HEK293 (cell line): ENCODE measurements around the gene TNNT3.

Source experiments
- CTCF ChIA-PET: fragments of 350-600 bp; formaldehyde crosslinking; extraction: SDS; loops from one replicate; lab custom pipeline; 2021; ENCODE audit warnings: antibody characterized with exemption; lab: Yijun Ruan, JAX
- POLR2A ChIA-PET: fragments of 300-600 bp; formaldehyde crosslinking; extraction: SDS; loops from one replicate; lab custom pipeline; 2020; ENCODE audit warnings: antibody characterized with exemption, inconsistent platforms; lab: Yijun Ruan, JAX
- H3K27ac ChIP-seq: fragments of 200-500 bp; sonication (Bioruptor generic); 2 replicates; pipeline ENCODE4 v1.5.1; 2014; ENCODE audit warnings: low read depth, low read length, control low read depth, inconsistent platforms; ENCODE audit errors: extremely low read depth
- H3K36me3 ChIP-seq, 2 experiments: fragments of 200-500 bp in 1 of 2; sonication (Bioruptor generic) in 1 of 2; 1 replicate in 1 of 2; 2 replicates in 1 of 2; pipeline ENCODE4 v1.5.1; 2014 to 2017; ENCODE audit warnings: inconsistent platforms in 2 of 2, low read length in 2 of 2; ENCODE audit not compliant: control insufficient read depth in 2 of 2, insufficient read depth in 1 of 2
- H3K4me1 ChIP-seq: fragments of 200-500 bp; sonication (Bioruptor generic); 2 replicates; pipeline ENCODE4 v1.5.1; 2014; ENCODE audit warnings: mild to moderate bottlenecking, low read length, inconsistent platforms; ENCODE audit not compliant: control insufficient read depth, insufficient read depth
- H3K4me3 ChIP-seq: 2 replicates; pipeline ENCODE4 v1.5.1; 2011; ENCODE audit warnings: low read depth, mild to moderate bottlenecking, control low read depth, low read length, moderate library complexity
- H3K9me3 ChIP-seq: fragments of 200-500 bp; sonication (Bioruptor generic); 2 replicates; pipeline ENCODE4 v1.5.1; 2014; ENCODE audit warnings: low read depth, low read length, inconsistent platforms; ENCODE audit not compliant: control insufficient read depth, insufficient read depth
- GLIS1 ChIP-seq: fragments of 450-650 bp; formaldehyde crosslinking; IDR thresholded peaks from 2 replicates; pipeline ENCODE4 v1.5.1; 2016; ENCODE audit warnings: missing biosample characterization, missing genetic modification characterization
- GLIS2 ChIP-seq: fragments of 450-650 bp; formaldehyde crosslinking; IDR thresholded peaks from 2 replicates; pipeline ENCODE4 v1.5.1; 2016; ENCODE audit warnings: missing biosample characterization, missing genetic modification characterization
- KLF16 ChIP-seq: fragments of 450-650 bp; formaldehyde crosslinking; IDR thresholded peaks from 2 replicates; pipeline ENCODE4 v1.5.1; 2017; ENCODE audit warnings: missing biosample characterization, missing genetic modification characterization
- KLF9 ChIP-seq: fragments of 450-650 bp; formaldehyde crosslinking; IDR thresholded peaks from 2 replicates; pipeline ENCODE4 v1.5.1; 2016; ENCODE audit warnings: missing biosample characterization, missing genetic modification characterization, low read depth
- MEIS1 ChIP-seq: sonication (generic); formaldehyde crosslinking; IDR thresholded peaks from 2 replicates; pipeline ENCODE4 v1.8.1; 2022; ENCODE audit warnings: missing genetic modification reagents, mild to moderate bottlenecking, borderline replicate concordance
- SP2 ChIP-seq: fragments of 450-650 bp; formaldehyde crosslinking; IDR thresholded peaks from 2 replicates; pipeline ENCODE4 v1.5.1; 2016; ENCODE audit warnings: missing biosample characterization, missing genetic modification characterization
- ZNF121 ChIP-seq: fragments of 450-650 bp; formaldehyde crosslinking; IDR thresholded peaks from 2 replicates; pipeline ENCODE4 v1.5.1; 2016; ENCODE audit warnings: missing biosample characterization, missing genetic modification characterization
- ZNF132 ChIP-seq: fragments of 450-650 bp; formaldehyde crosslinking; IDR thresholded peaks from 2 replicates; pipeline ENCODE4 v1.5.1; 2017; ENCODE audit warnings: missing biosample characterization, missing genetic modification characterization, borderline replicate concordance
- ZNF138 ChIP-seq: fragments of 450-650 bp; formaldehyde crosslinking; IDR thresholded peaks from 2 replicates; pipeline ENCODE4 v1.5.1; 2016; ENCODE audit warnings: missing biosample characterization, missing genetic modification characterization, borderline replicate concordance
- ZNF266 ChIP-seq: fragments of 450-650 bp; formaldehyde crosslinking; IDR thresholded peaks from 2 replicates; pipeline ENCODE4 v1.5.1; 2016; ENCODE audit warnings: missing biosample characterization, missing genetic modification characterization, low read depth
- ZNF37A ChIP-seq: fragments of 450-650 bp; IDR thresholded peaks from 2 replicates; pipeline ENCODE4 v1.5.1; 2018; ENCODE audit warnings: missing biosample characterization, missing genetic modification characterization
- ZNF473 ChIP-seq: fragments of 450-650 bp; formaldehyde crosslinking; IDR thresholded peaks from 2 replicates; pipeline ENCODE4 v1.5.1; 2017; ENCODE audit warnings: missing biosample characterization, missing genetic modification characterization
- ZNF514 ChIP-seq: fragments of 450-650 bp; formaldehyde crosslinking; IDR thresholded peaks from 2 replicates; pipeline ENCODE4 v1.5.1; 2016; ENCODE audit warnings: missing biosample characterization, missing genetic modification characterization
- ZNF585B ChIP-seq: fragments of 450-650 bp; formaldehyde crosslinking; IDR thresholded peaks from 2 replicates; pipeline ENCODE4 v1.5.1; 2016; ENCODE audit warnings: missing biosample characterization, missing genetic modification characterization
- ZNF677 ChIP-seq: fragments of 450-650 bp; IDR thresholded peaks from 2 replicates; pipeline ENCODE4 v1.5.0; 2018; ENCODE audit warnings: missing biosample characterization, mild to moderate bottlenecking, missing genetic modification characterization, moderate library complexity
- ZNF707 ChIP-seq: fragments of 450-650 bp; formaldehyde crosslinking; IDR thresholded peaks from 2 replicates; pipeline ENCODE4 v1.5.1; 2016; ENCODE audit warnings: missing biosample characterization, missing genetic modification characterization
- ZNF76 ChIP-seq: fragments of 450-650 bp; formaldehyde crosslinking; IDR thresholded peaks from 2 replicates; pipeline ENCODE4; 2016; ENCODE audit warnings: low read depth, missing biosample characterization, missing genetic modification characterization, borderline replicate concordance
- ZNF843 ChIP-seq: fragments of 450-650 bp; formaldehyde crosslinking; IDR thresholded peaks from 2 replicates; pipeline ENCODE4 v1.5.1; 2016; ENCODE audit warnings: missing biosample characterization, missing genetic modification characterization
- ZXDB ChIP-seq: fragments of 450-650 bp; formaldehyde crosslinking; IDR thresholded peaks from 2 replicates; pipeline ENCODE4 v1.5.1; 2016; ENCODE audit warnings: missing biosample characterization, missing genetic modification characterization
- TF ChIP-seq, protein P1 (sequence below): fragments of 450-650 bp; formaldehyde crosslinking; IDR thresholded peaks from 2 replicates; pipeline ENCODE4 v1.5.1; 2017; ENCODE audit warnings: missing biosample characterization, missing genetic modification characterization
- TF ChIP-seq, protein P2 (sequence below): fragments of 450-650 bp; IDR thresholded peaks from 2 replicates; pipeline ENCODE4 v1.5.1; 2018; ENCODE audit warnings: missing biosample characterization, missing genetic modification characterization
- TF ChIP-seq, protein P3 (sequence below): IDR thresholded peaks from 2 replicates; pipeline ENCODE4 v1.6.1; 2011; ENCODE audit warnings: mild to moderate bottlenecking, low read depth, low read length, borderline replicate concordance
- TF ChIP-seq, protein P4 (sequence below): fragments of 450-650 bp; formaldehyde crosslinking; IDR thresholded peaks from 2 replicates; pipeline ENCODE4 v1.5.1; 2017; ENCODE audit warnings: missing biosample characterization, missing genetic modification characterization

Gene TNNT3

DNA sequence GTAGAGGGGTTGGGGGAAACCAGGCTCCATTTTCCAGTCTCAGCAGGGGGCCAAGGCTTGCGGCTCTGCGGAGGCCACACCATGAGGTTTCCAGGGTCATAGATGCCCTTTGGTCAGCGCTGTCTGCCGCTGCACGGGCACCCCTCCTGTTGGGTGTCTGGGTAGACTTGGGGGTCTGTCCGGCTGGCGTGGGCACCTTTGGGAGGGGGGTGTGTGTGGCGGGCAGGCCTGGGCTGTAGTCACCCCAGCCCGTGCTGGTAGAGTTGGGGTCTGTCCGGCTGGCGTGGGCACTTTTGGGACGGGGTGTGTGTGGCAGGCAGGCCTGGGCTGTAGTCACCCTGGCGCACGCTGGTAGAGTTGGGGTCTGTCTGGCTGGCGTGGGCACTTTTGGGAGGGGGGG lies 48.0 kb upstream of the TNNT3 start:
- POLR2A ChIA-PET, result no interaction called here
- CTCF ChIA-PET, result no interaction called here

DNA sequence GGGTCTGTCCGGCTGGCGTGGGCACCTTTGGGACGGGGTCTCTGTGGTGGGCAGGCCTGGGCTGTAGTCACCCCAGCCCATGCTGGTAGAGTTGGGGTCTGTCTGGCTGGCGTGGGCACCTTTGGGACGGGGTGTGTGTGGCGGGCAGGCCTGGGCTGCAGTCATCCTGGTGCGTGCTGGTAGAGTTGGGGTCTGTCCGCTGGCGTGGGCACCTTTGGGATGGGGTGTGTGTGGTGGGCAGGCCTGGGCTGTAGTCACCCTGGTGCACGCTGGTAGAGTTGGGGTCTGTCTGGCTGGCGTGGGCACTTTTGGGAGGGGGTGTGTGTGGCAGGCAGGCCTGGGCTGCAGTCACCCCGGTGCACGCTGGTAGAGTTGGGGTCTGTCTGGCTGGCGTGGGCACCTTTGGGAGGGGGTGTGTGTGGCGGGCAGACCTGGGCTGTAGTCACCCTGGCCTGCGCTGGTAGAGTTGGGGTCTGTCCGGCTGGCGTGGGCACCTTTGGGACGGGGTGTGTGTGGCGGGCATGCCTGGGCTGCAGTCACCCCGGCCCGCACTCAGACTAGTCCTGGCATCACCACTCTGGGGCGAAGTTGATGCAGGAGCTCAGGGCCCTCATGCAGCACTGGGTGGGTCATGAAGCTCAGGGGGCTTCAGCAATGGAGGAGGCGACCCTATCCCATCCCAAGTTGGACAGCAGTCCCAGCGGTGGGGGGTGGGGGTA lies 47.1 kb upstream of the TNNT3 start:
- H3K4me3 ChIP-seq, result no peak overlapping the region
- TF ChIP-seq MEIS1 (CRISPR knock-in tag) (no peak), ZNF132 (no peak), ZNF677 (tag by site-specific recombination) (no peak), KLF9 (tag by site-specific recombination) (no peak), KLF16 (tag by site-specific recombination) (no peak), ZNF585B (tag by site-specific recombination) (no peak), ZNF76 (tag by site-specific recombination) (no peak), ZNF138 (tag by site-specific recombination) (no peak), ZXDB (tag by site-specific recombination) (no peak), ZNF514 (tag by site-specific recombination) (no peak), ZNF37A (tag by site-specific recombination) (no peak), ZNF473 (no peak)
- TF ChIP-seq, protein P1, sequence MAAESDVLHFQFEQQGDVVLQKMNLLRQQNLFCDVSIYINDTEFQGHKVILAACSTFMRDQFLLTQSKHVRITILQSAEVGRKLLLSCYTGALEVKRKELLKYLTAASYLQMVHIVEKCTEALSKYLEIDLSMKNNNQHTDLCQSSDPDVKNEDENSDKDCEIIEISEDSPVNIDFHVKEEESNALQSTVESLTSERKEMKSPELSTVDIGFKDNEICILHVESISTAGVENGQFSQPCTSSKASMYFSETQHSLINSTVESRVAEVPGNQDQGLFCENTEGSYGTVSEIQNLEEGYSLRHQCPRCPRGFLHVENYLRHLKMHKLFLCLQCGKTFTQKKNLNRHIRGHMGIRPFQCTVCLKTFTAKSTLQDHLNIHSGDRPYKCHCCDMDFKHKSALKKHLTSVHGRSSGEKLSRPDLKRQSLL (tag by site-specific recombination), result no peak
- TF ChIP-seq, protein P2, sequence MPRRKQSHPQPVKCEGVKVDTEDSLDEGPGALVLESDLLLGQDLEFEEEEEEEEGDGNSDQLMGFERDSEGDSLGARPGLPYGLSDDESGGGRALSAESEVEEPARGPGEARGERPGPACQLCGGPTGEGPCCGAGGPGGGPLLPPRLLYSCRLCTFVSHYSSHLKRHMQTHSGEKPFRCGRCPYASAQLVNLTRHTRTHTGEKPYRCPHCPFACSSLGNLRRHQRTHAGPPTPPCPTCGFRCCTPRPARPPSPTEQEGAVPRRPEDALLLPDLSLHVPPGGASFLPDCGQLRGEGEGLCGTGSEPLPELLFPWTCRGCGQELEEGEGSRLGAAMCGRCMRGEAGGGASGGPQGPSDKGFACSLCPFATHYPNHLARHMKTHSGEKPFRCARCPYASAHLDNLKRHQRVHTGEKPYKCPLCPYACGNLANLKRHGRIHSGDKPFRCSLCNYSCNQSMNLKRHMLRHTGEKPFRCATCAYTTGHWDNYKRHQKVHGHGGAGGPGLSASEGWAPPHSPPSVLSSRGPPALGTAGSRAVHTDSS (tag by site-specific recombination), result no peak
- H3K9me3 ChIP-seq, result no peaks in the 10 kb centered on the region
- H3K36me3 ChIP-seq, result no peaks in the 10 kb centered on the region
- ChIA-PET CTCF (no interaction called here), POLR2A (no interaction called here)
- H3K27ac ChIP-seq, result no peak overlapping the region
- no peaks in the 10 kb centered on the region for H3K4me1 ChIP-seq

More for the DNA sequence above, 48.0 kb upstream of the TNNT3 start:
- Histone ChIP-seq H3K36me3 (no peaks in the 10 kb centered on the region), H3K4me1 (no peaks in the 10 kb centered on the region), H3K9me3 (no peaks in the 10 kb centered on the region), H3K27ac (no peak overlapping the region), H3K4me3 (no peak overlapping the region)
- TF ChIP-seq GLIS2 (tag by site-specific recombination), result 0 out of 2 replicates have a peak, but pooled peaks have one; percentile 2
- TF ChIP-seq ZNF121 (tag by site-specific recombination), result no peak
- TF ChIP-seq, protein P1 (tag by site-specific recombination), result no peak

DNA sequence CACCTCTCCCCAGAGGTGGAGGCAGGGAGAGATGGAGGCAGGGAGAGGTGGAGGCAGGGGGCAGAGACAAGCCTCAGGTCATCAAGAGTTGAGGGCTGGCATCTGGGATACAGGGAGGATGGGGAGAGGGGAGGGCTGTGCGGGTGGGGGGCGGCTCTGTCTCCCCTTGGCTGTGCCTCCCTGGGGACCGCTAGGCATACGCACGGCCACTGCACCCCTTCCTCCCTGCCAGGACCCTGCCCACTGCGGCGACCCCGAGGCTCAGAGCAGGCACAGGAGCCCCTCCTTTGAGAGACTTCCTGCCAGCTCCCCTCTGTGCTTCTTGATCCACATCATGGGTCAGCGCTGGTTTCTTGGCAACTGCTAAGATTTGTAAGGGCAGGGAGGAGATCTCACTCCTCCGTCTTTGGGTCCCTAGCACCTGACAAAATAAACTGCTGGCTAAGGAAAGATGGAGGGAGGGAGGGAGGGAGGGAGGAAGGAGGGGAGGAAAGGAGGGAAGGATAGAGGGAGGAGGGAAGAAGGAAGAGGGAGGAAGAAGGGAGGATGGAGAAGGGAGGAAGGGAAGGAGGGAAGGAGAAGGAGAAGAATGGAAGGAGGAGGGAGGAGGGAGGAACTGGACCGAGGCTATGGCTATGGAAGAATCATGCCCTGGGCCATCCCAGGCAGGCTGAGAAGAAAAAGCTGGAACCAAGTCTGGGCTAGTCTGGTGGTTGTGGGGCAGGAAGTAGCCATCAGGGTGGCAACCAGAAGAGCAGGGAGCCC lies 46.3 kb upstream of the TNNT3 start:
- Histone ChIP-seq H3K4me3 (no peak overlapping the region), H3K9me3 (no peaks in the 10 kb centered on the region), H3K36me3 (no peaks in the 10 kb centered on the region), H3K27ac (no peak overlapping the region), H3K4me1 (no peaks in the 10 kb centered on the region)
- CTCF ChIA-PET, result no interaction called here
- POLR2A ChIA-PET, result no interaction called here
- TF ChIP-seq, protein P3, sequence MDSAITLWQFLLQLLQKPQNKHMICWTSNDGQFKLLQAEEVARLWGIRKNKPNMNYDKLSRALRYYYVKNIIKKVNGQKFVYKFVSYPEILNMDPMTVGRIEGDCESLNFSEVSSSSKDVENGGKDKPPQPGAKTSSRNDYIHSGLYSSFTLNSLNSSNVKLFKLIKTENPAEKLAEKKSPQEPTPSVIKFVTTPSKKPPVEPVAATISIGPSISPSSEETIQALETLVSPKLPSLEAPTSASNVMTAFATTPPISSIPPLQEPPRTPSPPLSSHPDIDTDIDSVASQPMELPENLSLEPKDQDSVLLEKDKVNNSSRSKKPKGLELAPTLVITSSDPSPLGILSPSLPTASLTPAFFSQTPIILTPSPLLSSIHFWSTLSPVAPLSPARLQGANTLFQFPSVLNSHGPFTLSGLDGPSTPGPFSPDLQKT, result no peak
- TF ChIP-seq ZNF707 (no peak), ZNF266 (tag by site-specific recombination) (no peak), GLIS1 (tag by site-specific recombination) (no peak), SP2 (tag by site-specific recombination) (0 out of 2 replicates have a peak, but pooled peaks have one; percentile 10), ZNF843 (tag by site-specific recombination) (no peak)
- TF ChIP-seq, protein P4, sequence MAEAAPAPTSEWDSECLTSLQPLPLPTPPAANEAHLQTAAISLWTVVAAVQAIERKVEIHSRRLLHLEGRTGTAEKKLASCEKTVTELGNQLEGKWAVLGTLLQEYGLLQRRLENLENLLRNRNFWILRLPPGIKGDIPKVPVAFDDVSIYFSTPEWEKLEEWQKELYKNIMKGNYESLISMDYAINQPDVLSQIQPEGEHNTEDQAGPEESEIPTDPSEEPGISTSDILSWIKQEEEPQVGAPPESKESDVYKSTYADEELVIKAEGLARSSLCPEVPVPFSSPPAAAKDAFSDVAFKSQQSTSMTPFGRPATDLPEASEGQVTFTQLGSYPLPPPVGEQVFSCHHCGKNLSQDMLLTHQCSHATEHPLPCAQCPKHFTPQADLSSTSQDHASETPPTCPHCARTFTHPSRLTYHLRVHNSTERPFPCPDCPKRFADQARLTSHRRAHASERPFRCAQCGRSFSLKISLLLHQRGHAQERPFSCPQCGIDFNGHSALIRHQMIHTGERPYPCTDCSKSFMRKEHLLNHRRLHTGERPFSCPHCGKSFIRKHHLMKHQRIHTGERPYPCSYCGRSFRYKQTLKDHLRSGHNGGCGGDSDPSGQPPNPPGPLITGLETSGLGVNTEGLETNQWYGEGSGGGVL, result peak; percentile 23; the same call in 1 of the 2 replicates
